Psoas muscle (tissue), 8 donors: Measurements from ENCODE around the gene FAM98C. TPM values are rescaled to one million over a fixed set of nuclear protein-coding genes. Genes with fewer than 3 reads are reported as not detected.

Experiments used
- ATAC-seq, 4 donors: fragments of 200-7000 bp; cut with Tn5 transposase; one replicate each; pipeline ENCODE4 v1.9.1; 2020; ENCODE audit warnings: moderate library complexity in 3 of 4, mild to moderate bottlenecking in 2 of 4
- DNase-seq, 2 donors: peaks; one replicate each; pipeline ENCODE4 v3.0.0-alpha.2; 2020
- H3K27ac ChIP-seq: fragments of 200-600 bp; one replicate; pipeline ENCODE4 v1.8.0; 2022
- H3K27me3 ChIP-seq, 3 donors: fragments of 200-600 bp in 1 of 3; one replicate each; pipeline versions ENCODE4 v1.6.1 to v1.8.0; 2013 to 2022; ENCODE audit warnings: low read length in 2 of 3, mild to moderate bottlenecking in 2 of 3, moderate library complexity in 1 of 3; ENCODE audit not compliant: insufficient read depth in 3 of 3
- H3K36me3 ChIP-seq, 2 donors: fragments of 200-600 bp in 1 of 2; one replicate each; pipeline versions ENCODE4 v1.6.1 to v1.8.0; 2013 to 2022; ENCODE audit warnings: low read depth in 1 of 2, mild to moderate bottlenecking in 1 of 2, moderate library complexity in 1 of 2; ENCODE audit not compliant: insufficient read depth in 1 of 2
- H3K4me1 ChIP-seq: fragments of 200-600 bp; one replicate; pipeline ENCODE4 v1.8.0; 2022
- H3K4me3 ChIP-seq: fragments of 200-600 bp; one replicate; pipeline ENCODE4 v1.8.0; 2022; ENCODE audit warnings: mild to moderate bottlenecking
- H3K9me3 ChIP-seq: fragments of 200-600 bp; one replicate; pipeline ENCODE4 v1.8.0; 2022
- CTCF ChIP-seq: fragments of 200-600 bp; IDR thresholded peaks from one replicate; pipeline ENCODE4 v1.8.0; 2022; ENCODE audit warnings: antibody characterized with exemption
- WGBS, 3 donors: extraction: QIAGEN DNeasy Blood & Tissue Kit; methylation state at CpG; one replicate each; pipeline versions ENCODE4 v1.1.6 to v1.1.7; 2013; 5-methylcytosine and 5-hydroxymethylcytosine counted together
- intact Hi-C, 2 donors: fragments of 100-400 bp; cut with DNase I; formaldehyde crosslinking; loops; one replicate each; pipeline versions ENCODE4 v1.11.0 to v1.14.2; 2022
- polyA plus RNA-seq, 3 donors: library from polyadenylated mRNA; stranded (reverse); fragments of 200-250 nt; gene quantifications; one replicate each; pipeline ENCODE4 v1.2.3, GENCODE V29; 2013
- total RNA-seq, 4 donors: library from RNA; stranded (reverse); fragmentation: NEBNext Ultra II Directional in 2 of 4; extraction: Animal tissue kit (Norgen Biotek cat#: 25700) in 2 of 4; gene quantifications; one replicate each; pipeline versions ENCODE4 v1.2.1 to v1.2.4, GENCODE V29; 2021 to 2023
- donor health status: healthy with polysubstance abuse.
- donor health status: DM: no; HTN: no; CAD: no; lungs with moderate emphysema.
- donor health status: Bipolar disorder and iron deficiency.
- donor health status: healthy.
- donor health status: DM: yes; HTN: yes; CAD: no.
- donor health status: DM: no; HTN: no; CAD: no.
- donor health status: DM: no; HTN: no; CAD: no.
- donor health status: DM: yes; HTN: yes; CAD: no.

FAM98C gene
- total and polyA plus RNA-seq, 7 donors = 1.1 to 6.6 (median 1.5) TPM

GRCh38 chr19:38377052-38377451, 25.8 kb upstream of the FAM98C start:
- intact Hi-C loops = no loop called here
- peaks cover 0 to 3% (median 0%) of the 10 kb centered on the region in 3 donors for H3K27me3 ChIP-seq
- DNase-seq (no peak), ATAC-seq (no peak)
- TF ChIP-seq CTCF = no peak
- WGBS, 3 donors = 96 to 98% (median 98%) methylated on average over 4 of the region's 4 CpGs
- peaks cover 28% of the 10 kb centered on the region for H3K4me1 ChIP-seq
- H3K36me3 ChIP-seq = peaks cover 12 to 59% of the 10 kb centered on the region in 2 donors
- peak overlapping the region; percentile 94 for H3K4me3 ChIP-seq
- no peaks in the 10 kb centered on the region for H3K9me3 ChIP-seq
- H3K27ac ChIP-seq = peak overlapping the region; percentile 99

- no peak for DNase-seq
- intact Hi-C loops = no loop called here
- ATAC-seq = no peak
- Histone ChIP-seq H3K4me1 (peaks cover 25% of the 10 kb centered on the region), H3K36me3 (peaks cover 22 to 77% of the 10 kb centered on the region in 2 donors), H3K9me3 (no peaks in the 10 kb centered on the region), H3K27me3 (peaks cover 0 to 3% (median 0%) of the 10 kb centered on the region in 3 donors), H3K27ac (no peak overlapping the region), H3K4me3 (no peak overlapping the region)
- 89 to 97% (median 92%) methylated on average over 10 of the region's 10 CpGs for WGBS, 3 donors
- TF ChIP-seq CTCF = no peak
These were observed 24.0 kb upstream of the FAM98C start for GRCh38 chr19:38378866-38379265.

GRCh38 chr19:38381138-38381537, 21.8 kb upstream of the FAM98C start:
- peaks cover 20% of the 10 kb centered on the region for H3K4me1 ChIP-seq
- H3K36me3 ChIP-seq = peaks cover 30 to 99% of the 10 kb centered on the region in 2 donors
- 88 to 95% (median 90%) methylated on average over 9 of the region's 9 CpGs for WGBS, 3 donors
- no peak for TF ChIP-seq CTCF
- intact Hi-C loops = no loop called here
- no peak overlapping the region for H3K4me3 ChIP-seq
- H3K27me3 ChIP-seq = peaks cover 0 to 3% (median 0%) of the 10 kb centered on the region in 3 donors
- no peak for DNase-seq
- ATAC-seq = no peak
- no peak overlapping the region for H3K27ac ChIP-seq
- no peaks in the 10 kb centered on the region for H3K9me3 ChIP-seq

- ATAC-seq (no peak), DNase-seq (no peak)
- intact Hi-C loops = no loop called here
- WGBS, 3 donors = 82 to 92% (median 85%) methylated on average over 10 of the region's 10 CpGs
- no peak overlapping the region for H3K4me3 ChIP-seq
- H3K27ac ChIP-seq = no peak overlapping the region
- peaks cover 19% of the 10 kb centered on the region for H3K4me1 ChIP-seq
- H3K9me3 ChIP-seq = no peaks in the 10 kb centered on the region
- no peak for TF ChIP-seq CTCF
- peaks cover 30 to 82% of the 10 kb centered on the region in 2 donors for H3K36me3 ChIP-seq
- peaks cover 0 to 3% (median 0%) of the 10 kb centered on the region in 3 donors for H3K27me3 ChIP-seq
These were observed 19.7 kb upstream of the FAM98C start for GRCh38 chr19:38383184-38383583.

- DNase-seq (no peak), ATAC-seq (no peak)
- H3K9me3 ChIP-seq = no peaks in the 10 kb centered on the region
- intact Hi-C loops = no loop called here
- peaks cover 30 to 76% of the 10 kb centered on the region in 2 donors for H3K36me3 ChIP-seq
- 86 to 100% (median 91%) methylated on average over 2 of the region's 2 CpGs for WGBS, 3 donors
- peaks cover 0 to 3% (median 0%) of the 10 kb centered on the region in 3 donors for H3K27me3 ChIP-seq
- no peak overlapping the region for H3K27ac ChIP-seq
- peaks cover 21% of the 10 kb centered on the region for H3K4me1 ChIP-seq
- no peak for TF ChIP-seq CTCF
- no peak overlapping the region for H3K4me3 ChIP-seq
These were observed 19.1 kb upstream of the FAM98C start for GRCh38 chr19:38383743-38384142.
